Urothelium cell line (cell line): ENCODE results near the gene PTPRO.
"Not testable (repeated sequence)": the region's sequence is repeated elsewhere in the genome, so short reads cannot be mapped to it uniquely, and the experiment has no call there.

Experiments
- DNase-seq: peaks from one replicate; pipeline ENCODE4 v3.0.0; 2011; ENCODE audit warnings: low spot score, mixed read lengths
- FAIRE-seq: peaks from 2 replicates; lab custom pipeline; 2011; peaks lifted over from hg19 to GRCh38; lab: Jason Lieb, UNC

Gene PTPRO

DNA sequence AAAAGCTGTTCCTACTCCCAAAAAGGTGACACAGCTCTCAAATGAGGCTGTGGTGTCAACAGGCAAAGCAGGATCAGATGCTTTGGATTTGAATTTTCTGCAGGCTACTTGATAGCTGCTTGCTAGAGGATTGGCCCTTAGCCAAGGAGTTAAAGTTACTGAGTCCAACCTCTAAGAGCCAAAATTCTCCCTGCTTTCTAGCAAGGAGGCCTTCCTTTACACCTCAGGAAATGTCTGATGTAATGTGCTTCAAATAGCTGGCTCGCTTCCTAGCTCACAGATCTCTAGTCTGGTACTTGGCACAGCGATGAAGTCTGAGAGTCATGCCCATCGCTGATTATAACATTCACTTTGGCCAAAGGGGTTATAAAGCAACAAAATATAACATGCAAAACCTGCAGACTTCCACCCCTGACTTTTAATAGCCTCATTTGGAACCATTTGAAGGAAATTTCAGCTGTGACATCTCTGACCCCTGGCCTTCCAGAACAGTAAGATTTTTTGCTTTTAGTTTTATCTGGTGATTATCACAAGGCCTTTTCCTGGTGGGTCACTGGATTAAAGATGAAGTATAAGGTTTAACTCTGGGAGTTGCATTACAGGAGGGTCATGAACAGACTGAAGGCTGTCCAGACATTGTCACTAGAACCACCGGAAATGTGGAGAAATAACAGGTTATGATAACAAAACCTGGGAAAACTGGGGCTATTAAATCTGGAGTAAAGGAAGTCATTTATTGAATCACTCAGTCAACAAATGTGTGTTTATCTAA, 277.1 kb downstream of the PTPRO start:
- no peak for FAIRE-seq
- DNase-seq, result peak; percentile 32

DNA sequence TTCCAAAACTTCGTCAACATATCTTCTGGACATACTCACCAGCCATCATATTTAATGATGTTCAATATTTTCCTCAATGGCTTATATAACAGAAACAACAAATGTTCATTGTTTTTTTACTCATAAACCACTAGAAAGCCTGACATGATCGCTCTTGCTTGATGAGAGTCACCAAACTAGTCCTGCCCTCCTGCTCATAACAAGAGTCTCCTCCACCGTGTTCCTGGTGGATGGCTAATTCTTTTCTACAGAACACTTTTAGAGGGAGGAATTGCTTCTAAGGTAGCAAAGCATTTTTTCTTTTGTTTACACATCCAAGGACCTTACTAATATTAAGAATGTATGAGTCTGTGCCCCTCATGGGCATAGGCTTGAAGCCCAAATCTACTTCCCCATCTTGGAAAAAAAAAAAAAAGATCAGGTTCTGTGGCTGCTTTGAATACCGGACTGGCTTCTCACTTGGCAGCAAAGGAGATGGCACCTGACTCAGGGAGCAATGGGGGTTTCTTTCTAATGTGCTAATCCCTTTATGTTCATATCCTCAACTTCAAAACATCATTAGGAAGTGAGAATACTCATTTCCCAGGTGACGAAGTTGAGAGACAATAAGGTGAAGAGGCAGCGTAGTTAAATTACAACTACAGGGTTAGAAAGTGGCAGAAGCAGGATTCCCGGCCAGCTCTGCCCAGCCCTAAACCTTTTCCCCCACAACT, 278.1 kb downstream of the PTPRO start:
- no peak for FAIRE-seq
- DNase-seq, result no peak

GRCh38 chr12:15601210-15601800, 279.0 kb downstream of the PTPRO start:
- DNase-seq (peak; percentile 40), FAIRE-seq (no peak)

DNA sequence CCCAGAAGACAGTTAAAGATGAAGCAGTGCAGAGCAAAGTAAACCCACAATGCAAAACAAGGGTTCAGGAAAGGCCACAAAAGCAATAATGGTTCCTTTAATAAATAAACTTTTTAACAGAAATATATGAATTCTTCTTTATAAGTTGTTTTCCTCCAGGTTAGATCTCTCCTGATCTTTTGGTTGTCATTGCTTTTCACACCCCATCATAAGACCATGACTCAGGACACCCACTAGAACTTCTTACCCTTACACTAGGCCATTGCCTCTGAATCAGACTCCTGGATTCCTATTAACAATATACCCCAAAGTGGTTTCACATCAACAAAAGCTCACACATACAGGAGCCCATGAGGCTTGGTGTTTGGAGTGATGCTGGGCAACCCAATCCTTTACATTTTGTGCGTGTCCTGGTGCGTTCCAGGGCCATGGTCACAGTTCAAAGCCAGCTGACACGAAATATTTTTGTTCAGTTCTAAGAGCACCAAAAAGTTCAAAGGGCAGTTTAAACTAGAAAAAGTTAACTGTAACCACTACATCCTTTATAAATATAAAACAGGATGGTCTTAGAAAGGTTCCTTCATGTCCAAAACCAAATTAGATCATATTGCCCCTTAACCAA, 279.9 kb downstream of the PTPRO start:
- FAIRE-seq (no peak), DNase-seq (no peak)

DNA sequence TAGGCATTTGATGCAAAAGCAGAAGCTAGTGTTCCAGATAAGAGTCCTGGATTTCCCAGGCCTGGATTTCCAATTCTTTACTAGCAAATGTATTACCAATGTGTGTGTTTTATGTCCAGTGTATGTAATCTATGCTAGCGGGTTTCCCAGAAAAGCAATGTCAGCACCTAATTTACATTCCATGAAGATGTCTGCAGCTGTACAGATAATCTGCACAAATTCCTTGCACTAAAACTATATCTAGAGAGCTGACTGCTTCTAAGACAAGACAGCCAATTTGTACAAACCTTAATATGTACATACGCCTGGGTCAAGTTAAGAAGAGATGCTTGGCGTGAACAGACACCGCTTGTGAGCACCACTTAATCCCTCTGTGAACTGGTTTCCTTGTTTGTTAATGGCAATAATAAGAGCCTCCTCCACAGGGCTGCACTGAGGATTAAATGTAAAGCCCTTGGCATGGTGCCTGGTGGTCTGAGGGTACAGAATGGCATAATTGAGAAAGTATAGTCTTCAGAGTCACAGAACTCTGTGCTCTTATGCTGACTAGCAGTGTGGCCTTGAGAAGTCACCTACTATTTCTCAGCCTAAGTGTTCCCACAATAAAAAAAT, 281.3 kb downstream of the PTPRO start:
- no peak for FAIRE-seq
- DNase-seq, result no peak

DNA sequence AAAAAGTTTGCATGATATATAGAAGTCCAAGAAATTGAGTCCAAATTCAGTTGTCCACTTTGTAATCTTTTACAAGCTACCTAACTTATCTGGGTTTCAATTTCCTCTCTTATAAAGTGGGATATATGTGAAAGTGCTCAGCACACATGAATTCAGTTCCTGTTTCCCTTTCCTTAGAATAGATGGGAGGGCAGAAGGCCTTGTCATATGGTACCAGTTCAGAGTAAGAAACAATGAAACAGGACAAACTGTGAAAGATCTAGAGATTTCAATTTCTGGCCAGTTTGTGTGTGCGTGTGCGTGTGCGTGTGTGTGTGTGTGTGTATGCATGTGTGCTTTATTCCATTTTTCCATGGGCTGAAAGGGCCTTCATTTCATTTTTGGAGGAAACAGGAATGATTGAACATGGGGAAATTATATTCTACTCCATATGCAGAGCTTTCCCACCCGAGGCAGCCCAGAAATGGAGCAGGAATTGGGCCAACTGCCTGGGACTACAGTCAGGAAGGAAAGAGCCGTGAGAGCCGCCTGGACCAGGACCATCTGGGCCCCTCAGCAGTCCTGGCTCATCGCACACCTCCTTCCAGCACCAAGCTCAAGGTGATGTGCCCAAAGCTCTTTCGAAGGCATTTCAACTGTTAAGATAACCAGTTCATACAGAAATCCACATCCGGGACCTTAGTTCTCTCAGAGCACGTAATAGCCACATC, 283.7 kb downstream of the PTPRO start:
- FAIRE-seq (peak; percentile 20), DNase-seq (no peak)

DNA sequence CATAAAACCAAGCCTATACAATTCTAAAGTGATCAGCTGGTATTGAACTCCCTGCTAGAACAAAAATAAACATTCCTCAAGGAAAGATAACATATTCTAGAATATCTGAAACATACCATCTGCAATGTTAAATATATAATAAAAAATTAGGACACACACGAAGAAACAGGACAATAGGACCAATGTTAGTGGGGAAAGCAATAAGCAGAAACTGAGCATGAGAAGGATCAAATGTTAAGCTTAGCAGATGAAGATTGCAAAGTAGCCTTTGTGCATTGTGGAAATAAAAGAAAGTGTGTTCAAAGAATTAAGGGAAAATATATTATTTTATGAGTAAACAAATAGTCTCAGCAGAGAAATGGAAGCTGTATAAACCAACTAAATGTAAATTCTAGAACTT, 286.1 kb downstream of the PTPRO start:
- no peak for FAIRE-seq
- DNase-seq, result no peak

GRCh38 chr12:15608941-15609340, 286.6 kb downstream of the PTPRO start:
- DNase-seq (no peak), FAIRE-seq (no peak)

DNA sequence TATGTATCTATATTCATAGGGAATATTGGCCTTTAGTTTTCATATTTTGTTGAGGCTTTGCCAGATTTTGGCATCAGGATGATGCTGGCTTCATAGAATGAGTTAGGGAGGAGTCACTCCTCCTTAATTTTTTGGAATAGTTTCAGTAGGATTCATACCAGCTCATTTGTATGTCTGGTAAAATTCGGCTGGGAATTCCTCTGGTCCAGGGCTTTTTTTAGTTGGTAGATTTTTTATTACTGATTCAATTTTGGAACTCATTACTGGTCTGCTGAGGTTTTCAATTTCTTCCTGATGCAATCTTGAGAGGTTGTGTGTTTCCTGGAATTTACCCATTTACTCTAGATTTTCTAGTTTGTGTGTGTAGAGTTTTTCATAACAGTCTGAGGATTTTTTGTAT, 291.7 kb downstream of the PTPRO start:
- FAIRE-seq (no peak), DNase-seq (no peak)

DNA sequence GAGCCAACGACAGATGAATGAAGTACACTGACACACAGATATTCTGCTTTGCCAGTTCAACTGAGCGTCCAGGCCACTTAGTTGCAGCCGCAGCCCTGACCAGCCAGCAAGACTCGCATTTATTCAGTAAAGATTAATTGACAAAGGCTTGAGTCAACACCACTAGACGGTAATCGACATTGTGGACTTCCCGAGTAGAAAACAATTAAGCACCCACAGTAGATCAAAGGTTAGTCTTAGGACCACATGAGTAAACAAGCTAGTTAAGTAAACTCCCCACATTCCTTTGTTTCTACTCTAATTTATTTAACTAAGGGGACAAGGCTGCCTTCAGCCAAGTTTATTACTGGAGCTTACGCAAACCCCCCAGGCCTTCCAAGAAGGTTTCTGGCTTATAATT, 294.2 kb downstream of the PTPRO start:
- peak; percentile 49 for DNase-seq
- not testable (repeated sequence) for FAIRE-seq

- DNase-seq (no peak), FAIRE-seq (no peak)
Observed at GRCh38 chr12:15620741-15621539, 298.6 kb downstream of the PTPRO start.

- DNase-seq, result no peak
- no peak for FAIRE-seq
Observed at GRCh38 chr12:15625075-15625474, 302.8 kb downstream of the PTPRO start.

DNA sequence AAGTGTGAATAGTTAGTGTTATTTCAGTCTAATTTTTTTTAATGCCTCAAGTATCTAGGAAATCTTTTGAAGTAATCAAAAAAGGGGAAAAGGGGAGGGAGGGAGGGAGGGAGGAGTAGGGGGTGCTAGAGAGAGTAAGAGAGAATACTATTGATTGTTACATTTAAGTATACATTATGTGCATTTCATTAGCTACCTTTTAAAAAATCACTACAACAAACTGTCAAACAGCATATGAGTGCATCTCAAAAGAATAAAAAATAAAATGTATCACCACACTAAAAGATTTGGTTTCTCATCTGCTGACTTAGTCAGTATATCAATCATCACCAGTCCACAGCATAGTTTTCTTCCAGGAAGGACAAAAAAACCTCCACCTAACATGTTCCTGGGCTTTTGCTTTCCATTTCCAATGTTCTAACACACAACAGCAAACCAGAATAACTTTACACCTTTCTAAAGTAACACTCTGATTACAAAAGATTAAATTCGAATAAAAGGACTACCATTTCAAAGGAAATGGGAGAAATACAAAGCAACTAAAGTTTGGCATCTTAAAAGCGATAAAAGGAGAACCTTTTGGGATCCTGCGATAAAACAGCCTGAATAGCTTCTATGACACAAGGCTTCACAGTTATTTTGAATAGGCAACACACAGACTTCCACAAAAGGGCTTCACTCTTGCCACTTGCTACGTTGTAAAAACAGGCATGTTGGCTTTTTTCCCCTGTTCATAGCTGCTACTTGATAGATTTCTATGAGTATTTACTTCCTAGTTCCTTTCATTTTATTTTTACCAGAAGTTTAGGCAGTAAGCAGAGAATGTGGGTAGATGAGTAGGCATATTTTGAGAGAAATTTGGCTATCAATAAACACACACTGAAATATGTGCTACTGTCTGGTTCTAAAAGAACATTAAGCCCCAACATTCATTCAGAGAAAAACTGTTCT, 306.0 kb downstream of the PTPRO start:
- no peak for DNase-seq
- FAIRE-seq, result no peak

DNA sequence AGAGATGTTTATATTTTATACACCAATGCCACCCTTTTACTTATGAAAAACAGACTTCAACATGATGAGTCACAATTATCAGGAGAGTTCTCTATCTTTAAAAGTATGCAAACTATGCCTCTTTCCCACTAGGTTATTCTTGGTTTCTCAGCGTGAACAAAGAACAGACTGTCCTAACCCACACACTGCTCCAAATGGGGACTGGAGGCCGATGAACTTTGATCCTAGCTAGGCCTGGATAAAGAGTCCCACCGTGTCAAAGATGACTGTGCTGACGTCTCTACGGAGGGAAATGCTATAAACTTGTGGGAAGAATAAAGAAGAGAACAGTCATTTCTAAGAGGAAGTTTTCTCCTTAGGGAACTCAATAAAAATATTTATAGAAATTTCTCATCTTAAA, 306.8 kb downstream of the PTPRO start:
- FAIRE-seq, result peak; percentile 77
- DNase-seq, result peak; percentile 85

- no peak for DNase-seq
- no peak for FAIRE-seq
Observed at GRCh38 chr12:15629761-15630160, 307.5 kb downstream of the PTPRO start.

GRCh38 chr12:15631007-15631715, 308.9 kb downstream of the PTPRO start:
- DNase-seq (no peak), FAIRE-seq (peak; percentile 30)

- DNase-seq (no peak), FAIRE-seq (peak; percentile 35)
Observed at GRCh38 chr12:15632708-15633107, 310.4 kb downstream of the PTPRO start.

- no peak for FAIRE-seq
- DNase-seq, result no peak
Observed at GRCh38 chr12:15633201-15633600, 310.9 kb downstream of the PTPRO start.
